ENCODE measurements around the gene GPR61.

Gene GPR61

DNA sequence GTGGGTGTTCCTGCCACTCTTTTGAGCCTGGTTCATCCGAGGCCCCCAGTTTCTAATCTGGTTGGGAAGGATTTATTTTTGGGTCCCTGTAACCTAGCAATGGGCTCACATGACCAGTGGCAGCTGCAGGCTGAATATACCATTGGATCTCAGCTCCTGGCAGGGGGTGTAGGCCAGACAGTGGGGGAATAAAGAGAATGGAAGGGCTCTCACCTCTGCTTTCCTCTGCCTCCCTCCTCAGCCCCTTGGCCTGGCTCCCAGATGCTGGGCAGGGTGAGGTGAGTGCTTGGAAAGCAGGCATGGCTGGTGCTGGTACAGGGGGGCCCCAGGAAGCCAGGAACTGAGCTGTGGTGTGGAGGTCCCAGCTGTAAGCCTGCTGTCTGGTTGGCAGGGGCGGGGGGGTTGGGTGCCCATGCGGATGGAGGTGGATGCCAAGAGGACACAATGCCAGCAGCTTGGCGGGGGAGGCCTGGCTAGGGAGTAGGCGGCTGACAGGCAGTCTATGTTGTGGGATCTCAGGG is 3.6 kb upstream of the GPR61 start:
- DNase-seq (ENCODE audit: low spot score), result no peak

DNA sequence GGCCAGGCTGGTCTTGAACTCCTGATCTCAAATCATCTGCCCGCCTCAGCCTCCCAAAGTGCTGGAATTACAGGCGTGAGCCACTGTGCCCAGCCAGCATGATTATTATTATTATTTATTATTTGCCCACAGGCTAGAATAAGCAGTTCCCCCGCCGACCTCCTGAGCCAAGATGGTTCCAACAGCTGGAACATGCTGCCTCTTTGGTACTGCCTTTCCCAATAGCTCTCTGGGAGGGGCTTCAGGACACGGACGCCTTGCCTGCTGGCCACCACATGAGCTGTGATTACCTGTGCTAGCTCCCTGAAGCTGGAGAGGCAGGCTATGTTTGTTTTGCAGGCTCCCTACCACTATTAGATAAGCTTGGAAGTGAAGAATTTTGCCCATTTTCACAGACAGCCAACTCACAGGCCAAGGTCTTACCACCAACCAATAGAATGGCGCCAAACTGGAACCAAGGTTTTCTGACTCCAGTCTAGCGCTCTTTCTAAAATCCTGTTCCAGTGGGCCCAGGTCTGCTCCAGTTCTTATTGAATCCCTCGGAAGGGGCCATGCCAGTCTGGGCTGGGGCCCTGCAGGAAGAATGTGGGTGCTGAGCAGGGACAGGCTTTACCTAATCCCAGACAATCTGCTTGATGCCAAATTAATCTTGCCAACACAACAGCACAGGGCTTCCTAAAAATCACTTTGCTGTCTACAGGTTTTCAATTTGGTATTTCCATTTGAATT is 2.1 kb upstream of the GPR61 start:
- no peak for DNase-seq (ENCODE audit: low spot score)

DNA sequence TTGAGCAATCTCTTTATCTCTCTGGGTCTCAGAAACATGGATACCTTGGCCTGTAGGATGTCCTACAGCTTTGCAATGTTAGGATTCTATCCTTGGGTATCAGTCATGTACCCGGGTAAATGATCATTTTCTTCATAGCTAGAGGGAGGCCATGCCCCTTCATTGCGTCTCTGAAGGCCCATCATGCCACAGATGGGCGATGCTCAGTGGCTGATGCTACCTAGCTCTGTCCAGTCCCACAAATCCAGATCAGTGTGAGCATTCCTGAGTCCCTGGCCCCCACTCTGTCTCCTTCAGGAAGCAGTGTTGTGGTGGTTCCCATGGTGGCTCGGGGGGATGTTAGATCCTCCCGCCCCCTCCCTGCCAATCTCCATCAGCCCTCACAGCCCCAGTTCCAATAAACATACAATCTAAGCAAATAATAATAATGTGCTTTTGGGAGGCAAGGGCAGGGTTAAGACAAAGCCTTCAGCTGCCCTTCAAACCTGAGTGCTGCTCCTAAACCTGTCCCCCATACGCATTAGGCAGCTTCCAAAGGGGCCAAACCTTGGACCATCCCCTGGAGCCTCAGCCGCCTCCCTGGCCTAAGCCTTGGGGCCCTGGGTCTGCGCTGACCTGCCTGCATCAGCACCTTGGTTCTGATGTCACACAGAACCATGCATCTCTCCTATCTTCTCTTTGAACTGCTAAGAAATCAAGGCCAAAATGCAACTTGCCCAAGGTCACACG is 681 bp upstream of the GPR61 start:
- no peak for DNase-seq (ENCODE audit: low spot score)

DNA sequence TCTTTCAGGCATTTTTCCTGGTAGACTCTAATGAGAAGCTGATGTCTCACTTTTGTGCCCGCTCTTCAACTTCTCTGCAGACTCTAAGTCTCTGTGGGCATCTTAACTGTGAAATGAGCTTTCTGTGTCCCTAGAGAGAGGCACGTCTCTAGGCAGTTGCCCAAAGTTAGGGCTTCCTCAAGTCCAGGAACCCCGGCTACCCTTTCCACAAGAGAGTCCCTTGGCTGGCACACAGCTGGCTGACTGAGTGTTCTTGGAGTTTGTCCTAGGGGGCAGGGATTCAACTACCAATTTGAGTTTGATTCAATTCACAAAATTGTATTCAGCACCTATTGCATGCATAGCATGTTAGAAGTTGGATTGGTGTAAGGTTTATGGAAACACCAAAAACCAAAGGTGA is 1.4 kb downstream of the GPR61 start:
- no peak for DNase-seq (ENCODE audit: low spot score)

DNA sequence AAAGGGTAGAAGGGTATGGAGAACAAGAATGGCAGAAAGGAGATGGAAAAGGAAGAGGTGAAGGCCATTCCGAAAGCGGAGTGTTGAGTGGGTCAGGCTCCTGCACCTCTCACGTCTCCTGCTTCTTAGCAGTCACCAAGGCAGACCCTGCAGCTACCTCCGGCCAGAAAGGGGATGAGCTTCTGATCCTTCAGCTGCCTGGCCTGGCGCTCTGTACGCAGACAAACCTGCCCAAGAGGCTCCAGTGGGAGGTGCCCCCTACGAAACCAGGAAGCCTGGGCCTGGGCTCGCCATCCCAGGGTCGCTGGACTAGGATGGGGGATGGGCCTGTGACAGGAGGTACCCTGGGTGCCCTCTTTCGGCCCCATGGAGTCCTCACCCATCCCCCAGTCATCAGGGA is 3.0 kb downstream of the GPR61 start:
- no peak for DNase-seq (ENCODE audit: low spot score)

DNA sequence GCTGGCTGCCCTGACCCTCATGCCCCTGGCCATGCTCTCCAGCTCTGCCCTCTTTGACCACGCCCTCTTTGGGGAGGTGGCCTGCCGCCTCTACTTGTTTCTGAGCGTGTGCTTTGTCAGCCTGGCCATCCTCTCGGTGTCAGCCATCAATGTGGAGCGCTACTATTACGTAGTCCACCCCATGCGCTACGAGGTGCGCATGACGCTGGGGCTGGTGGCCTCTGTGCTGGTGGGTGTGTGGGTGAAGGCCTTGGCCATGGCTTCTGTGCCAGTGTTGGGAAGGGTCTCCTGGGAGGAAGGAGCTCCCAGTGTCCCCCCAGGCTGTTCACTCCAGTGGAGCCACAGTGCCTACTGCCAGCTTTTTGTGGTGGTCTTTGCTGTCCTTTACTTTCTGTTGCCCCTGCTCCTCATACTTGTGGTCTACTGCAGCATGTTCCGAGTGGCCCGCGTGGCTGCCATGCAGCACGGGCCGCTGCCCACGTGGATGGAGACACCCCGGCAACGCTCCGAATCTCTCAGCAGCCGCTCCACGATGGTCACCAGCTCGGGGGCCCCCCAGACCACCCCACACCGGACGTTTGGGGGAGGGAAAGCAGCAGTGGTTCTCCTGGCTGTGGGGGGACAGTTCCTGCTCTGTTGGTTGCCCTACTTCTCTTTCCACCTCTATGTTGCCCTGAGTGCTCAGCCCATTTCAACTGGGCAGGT is 3.8 kb downstream of the GPR61 start:
- DNase-seq (ENCODE audit: low spot score), result no peak

DNA sequence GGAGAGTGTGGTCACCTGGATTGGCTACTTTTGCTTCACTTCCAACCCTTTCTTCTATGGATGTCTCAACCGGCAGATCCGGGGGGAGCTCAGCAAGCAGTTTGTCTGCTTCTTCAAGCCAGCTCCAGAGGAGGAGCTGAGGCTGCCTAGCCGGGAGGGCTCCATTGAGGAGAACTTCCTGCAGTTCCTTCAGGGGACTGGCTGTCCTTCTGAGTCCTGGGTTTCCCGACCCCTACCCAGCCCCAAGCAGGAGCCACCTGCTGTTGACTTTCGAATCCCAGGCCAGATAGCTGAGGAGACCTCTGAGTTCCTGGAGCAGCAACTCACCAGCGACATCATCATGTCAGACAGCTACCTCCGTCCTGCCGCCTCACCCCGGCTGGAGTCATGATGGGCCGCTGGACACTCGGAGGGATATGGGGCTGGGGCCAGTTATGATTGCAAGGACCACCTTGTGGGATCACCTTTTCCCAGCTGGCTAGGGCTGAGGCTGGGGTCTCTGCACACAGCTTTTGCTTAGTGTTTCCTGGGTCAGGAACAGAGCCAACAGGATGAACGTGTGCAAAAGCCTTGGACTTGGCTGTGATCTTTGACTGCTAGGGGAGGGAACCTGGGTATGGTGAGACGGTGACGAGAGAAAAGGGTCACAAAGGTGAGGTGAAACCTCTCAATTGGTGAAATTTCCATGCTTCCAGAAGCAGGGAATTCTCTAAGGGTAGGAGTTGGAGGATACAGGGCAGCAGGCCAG is 4.5 kb downstream of the GPR61 start:
- no peak for DNase-seq (ENCODE audit: low spot score)

DNA sequence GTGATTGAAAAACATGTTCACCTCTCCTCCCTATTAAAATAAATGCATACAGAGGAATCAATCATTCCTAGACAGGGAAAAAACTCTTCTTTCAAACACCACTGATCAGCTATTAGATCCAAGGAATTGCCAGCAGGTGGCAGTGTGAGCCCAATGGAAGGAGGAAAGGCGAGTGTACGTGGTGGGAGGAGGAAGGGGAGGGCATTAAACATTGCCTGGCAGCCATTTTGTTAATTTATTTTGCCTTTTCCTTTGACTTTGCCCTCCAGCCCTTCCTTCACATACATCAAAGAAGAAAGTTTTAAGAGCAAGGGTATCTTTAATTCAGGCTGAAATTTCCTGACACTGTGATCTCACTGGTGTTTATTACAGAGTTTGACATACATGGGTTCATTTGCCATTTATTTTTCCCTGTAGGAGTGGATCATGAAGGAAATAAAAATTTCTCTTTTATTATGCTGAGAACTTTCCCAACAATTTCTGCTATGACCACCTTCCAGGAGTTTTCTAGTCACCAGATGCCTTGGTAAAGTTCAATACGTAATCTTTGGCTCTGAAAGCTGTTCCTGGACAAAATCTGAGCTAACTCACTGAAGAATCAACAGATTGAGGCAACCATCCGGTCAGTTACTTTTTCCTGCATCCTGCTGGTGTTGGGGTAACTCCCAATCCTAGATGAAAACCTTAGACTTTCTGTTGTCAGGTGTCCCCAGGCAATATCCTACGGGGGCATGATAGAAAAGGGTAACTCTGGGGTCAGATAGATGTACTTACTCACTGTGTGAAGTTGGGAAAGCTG is 6.8 kb downstream of the GPR61 start:
- peak; percentile 82 for DNase-seq (ENCODE audit: low spot score)

DNA sequence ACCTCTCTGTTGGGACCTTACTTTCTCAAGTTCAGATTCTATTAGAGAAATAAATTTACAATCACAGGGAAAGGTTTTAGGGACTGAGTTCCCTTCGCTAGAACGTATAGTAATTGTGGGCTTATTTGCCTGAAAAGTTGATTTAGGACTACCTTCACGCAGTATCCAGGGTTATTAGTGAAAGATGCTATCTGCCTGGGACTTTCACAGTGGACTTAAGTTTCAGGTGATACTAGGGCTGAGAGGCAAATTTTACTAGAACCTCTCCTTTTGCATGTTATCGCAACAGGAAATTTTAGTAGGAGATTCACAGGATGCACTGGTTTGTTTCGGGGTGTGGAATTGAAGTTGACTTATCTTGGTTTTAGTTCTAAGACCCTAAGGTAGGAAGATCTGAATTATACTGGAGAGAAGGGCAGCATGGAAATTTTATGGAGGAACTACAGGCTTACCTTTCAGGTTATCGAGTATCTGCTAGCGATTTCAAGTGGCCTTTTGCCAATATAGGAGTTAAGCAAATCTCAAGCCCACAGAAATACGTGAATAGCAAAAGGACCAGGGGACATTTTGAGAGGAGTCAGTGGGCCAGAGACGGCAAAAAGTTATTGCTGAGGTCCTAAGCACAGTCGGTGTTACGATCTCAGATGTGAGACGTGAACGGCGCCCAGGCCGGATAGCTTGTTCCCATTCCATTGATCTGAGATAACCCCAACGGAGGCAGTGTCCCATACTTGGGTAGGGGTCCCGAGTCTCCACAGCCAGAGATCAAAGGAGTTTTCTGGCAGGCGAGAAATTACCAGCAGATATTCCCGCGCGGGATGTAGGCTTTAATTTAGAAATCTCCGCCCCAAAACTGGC is 8.0 kb downstream of the GPR61 start:
- no peak for DNase-seq (ENCODE audit: low spot score)

DNA sequence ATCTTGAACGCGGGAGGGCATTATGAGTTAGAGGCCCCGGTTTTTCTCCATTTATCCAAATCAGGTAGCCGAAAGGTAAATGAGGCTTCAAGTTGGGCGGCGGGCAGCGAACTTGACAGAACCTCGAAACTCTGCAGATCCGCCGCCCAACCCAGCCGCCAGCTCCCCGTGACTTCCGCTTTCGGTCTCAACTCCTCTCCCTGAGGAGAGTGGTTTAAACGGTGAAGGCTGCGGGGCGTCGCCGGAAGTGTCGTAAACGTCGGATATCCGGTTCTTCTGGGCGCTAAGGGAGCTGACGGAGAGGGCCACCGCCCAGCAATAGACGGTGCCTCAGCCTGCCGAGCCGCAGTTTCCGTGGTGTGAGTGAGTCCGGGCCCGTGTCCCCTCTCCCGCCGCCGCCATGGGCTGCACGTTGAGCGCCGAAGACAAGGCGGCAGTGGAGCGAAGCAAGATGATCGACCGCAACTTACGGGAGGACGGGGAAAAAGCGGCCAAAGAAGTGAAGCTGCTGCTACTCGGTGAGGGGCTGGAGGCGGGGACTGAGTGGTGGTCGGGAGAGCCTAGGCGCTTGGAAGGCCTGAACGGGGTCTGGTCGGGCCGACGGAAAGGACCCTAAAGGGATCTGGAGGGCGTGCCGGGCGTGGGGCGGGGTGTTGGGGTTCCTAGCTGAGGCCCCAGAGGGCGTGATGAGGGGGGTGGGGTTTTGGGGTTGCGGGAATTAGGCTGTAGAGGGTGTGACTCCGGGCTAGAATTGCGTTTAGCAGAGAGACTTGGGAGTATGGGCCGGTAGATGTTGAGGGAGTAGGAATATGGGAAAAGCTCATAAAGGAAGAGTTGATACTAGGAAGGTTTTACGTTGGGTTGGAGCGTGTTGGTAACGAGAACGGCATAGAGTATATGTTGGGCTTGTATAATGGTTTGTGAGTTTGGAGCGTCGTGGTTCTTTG is 8.9 kb downstream of the GPR61 start, which contains the start of gene GNAI3:
TSS of gene GNAI3 (plus strand) at position 295 of the 947 bp plus-strand sequence. CDS start at position 401, 106 bp downstream.
- peak; percentile 96 for DNase-seq (ENCODE audit: low spot score)

DNA sequence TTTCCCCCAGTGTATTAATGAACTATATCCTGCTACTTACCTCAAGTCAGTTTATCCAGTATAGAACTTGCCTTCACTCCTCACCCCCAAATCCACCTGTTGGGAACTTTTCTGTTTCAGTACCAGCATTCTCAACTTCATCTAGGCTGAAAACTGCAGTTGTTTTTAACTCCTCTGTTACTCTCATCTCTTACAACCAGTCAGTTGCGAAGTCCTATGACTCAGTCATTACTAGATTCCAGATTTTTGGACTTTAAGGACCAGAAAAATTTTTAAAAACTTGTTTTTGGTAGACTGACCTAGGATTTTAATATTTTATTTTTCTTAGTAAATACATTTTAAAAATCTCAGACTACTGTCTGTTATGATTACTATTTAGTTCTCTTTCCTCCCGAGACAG is 16.9 kb downstream of the GPR61 start:
- DNase-seq (ENCODE audit: low spot score), result no peak

DNA sequence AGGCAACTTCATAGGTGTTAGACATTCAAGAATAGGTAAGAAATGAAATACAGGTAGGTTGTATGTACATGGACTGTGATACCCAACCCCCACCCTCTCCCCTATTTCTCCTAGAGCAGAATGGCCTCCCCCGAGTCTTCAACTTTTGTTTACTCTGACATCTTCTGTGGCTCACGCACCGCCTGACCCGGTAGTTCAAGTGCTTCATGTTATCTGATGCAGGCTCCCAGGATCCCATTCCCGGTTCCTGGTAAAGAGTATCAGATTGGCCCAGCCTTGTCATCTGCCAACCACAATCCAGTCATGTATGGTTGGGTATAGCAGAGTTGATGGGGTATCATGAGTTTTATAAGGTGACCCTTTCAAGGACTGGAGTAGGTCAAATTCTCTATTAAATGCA is 17.8 kb downstream of the GPR61 start:
- DNase-seq (ENCODE audit: low spot score), result no peak

DNA sequence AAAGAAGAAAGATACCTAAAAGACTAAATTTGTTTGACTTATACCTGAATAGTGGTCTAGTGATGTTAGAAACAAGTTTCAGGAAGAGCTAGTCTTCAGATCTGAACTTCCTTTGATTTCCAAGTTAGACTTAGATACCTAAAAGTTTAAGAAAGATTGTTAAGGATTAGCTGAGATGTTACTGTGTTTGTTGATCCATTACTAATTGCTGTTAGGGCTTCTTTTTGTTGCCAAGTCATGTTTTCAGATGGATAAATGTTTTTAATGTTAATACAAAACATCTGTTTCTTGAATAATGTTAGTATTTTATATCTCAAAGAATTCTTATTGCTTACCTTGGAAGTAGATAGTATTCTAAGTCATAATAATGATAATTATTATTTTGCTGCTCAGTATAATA is 20.3 kb downstream of the GPR61 start:
- no peak for DNase-seq (ENCODE audit: low spot score)

DNA sequence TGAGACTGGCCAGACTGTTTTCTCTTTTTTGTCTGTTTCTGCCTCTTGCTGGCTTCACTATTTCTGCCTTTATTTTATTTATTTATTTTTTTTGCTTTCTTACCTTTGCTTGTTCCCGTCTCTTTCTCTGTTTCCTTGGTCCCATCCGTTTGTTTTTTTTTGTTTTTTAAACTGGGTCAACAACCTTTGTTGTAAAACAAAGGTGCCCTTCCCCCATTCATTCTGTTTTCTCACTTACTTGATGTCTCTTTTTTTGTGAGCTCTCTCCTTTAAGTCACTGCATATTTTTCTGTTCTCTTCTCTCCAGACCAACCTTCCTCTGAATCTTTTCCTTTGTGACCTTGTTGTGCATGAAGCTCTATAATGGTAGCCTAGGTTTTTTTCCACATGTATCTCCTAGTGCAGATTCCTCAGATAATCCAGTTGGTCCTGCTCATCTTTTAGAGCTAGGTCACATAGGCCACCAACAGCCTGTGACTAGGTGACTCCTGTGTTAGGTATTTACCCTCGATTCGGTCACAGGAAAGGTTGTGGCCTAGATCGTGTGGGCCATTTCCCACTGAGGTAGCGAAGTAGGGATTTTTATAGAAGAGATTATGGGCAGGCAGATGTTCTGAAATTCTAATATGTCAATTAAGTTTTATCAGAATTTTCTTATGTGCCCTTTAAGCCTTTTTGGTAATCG is 24.7 kb downstream of the GPR61 start:
- no peak for DNase-seq (ENCODE audit: low spot score)

DNA sequence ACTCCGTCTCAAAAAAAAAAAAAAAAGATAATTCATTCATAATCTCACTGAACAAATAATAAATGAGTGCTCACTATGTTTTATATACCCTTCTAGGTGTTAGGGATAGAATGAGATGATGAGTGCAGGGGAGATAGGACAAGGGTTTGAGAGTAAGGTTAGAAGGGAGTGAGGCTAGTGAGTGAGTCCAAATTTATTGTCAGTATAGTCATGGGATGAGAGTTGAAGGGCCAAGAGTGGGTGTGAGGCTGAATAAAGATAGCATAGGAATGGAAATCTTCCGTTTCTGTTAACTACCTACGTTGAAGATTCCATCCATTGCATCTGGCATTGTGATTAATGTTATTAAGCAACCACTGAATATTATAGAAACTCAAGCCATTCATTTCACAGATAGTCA is 25.6 kb downstream of the GPR61 start:
- no peak for DNase-seq (ENCODE audit: low spot score)

DNA sequence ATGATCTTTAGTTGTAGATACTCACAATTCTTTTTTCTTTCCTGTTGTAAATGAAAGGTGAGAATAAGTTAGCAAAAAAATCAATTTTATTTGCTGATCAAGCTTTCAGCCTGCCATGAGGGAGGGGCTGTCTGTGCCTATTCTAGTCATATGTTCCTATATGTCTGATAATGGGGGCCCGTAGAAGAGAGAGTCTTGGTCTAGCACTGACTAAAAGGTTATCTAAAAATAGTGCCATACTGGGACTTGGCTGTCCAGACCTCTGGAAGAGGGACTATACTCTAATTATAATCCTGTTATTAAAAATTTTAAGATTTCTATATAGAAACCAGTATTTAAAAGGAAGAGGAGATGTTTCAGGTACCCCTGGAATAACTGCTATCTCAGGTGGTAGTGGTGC is 27.3 kb downstream of the GPR61 start:
- DNase-seq (ENCODE audit: low spot score), result no peak

DNA sequence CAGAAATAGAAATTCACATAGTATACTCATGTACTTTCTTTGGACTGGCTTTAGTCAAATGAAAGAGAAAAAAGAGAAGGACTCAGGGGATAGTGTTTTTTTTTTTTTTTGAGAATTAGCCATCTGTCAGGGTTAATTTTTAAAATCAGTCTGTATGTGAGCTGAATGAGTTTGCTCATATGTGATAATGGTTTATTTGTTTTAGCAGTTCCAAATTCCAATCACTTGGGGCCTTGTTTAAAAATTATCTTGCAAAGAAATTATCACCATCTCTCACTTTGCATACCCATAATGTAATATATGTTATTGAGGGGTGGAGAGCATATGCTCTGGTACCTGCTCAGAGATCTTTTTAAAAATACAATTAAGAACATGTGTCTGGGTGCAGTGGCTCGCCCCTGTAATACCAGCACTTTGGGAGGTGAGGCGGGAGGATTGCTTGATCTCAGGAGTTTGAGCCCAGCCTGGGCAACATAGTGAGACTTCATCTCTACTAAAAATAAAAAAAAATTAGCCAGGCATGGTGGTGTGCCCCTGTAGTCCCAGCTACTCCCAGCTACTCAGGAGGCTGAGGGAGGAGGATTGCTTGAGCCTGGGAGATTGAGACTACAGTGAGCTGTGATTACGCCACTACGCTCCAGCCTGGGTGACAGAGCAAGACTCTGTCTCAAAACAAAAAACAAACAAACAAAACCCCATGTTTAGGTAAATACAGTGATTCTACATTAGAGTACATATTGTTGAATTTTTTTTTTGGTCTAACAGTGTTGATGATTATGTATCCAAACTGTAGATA is 28.4 kb downstream of the GPR61 start:
- DNase-seq (ENCODE audit: low spot score), result no peak

DNA sequence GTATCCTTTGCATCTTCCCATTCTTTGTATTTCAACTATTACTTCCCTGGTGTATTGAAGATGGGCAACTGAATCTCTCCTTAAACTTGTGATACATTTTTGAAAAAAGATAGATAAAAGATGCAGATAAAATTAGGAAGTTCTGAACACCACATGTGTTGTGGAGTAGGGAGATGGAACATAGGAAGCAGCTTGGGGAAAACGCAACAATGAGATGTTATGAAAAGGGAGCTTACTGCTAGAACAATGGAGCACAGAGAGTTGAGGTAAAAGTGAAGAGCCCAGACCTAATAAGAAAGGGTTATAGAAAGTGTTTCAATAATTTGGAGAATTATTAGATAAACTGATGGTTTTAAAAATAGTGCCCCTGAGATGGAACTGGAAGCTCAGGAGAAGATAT is 29.7 kb downstream of the GPR61 start:
- DNase-seq (ENCODE audit: low spot score), result no peak
